Measurements from ENCODE around the gene NQO2.

Gene NQO2

GRCh38 chr6:2973676-2974075 lies 26.0 kb upstream of the NQO2 start:
- H3K4me3 ChIP-seq (ENCODE audit: control insufficient read depth, low read depth, low read length): no peak overlapping the region
- TF ChIP-seq CTCF (IDR thresholded peaks at IDR 0.05; ENCODE audit: control insufficient read depth, insufficient read depth, low read depth, low read length, missing control alignments): no peak
- no peak for DNase-seq (ENCODE audit: low read depth)

GRCh38 chr6:2976060-2976459 lies 23.6 kb upstream of the NQO2 start:
- no peak for TF ChIP-seq CTCF (IDR thresholded peaks at IDR 0.05; ENCODE audit: control insufficient read depth, insufficient read depth, low read depth, low read length, missing control alignments)
- H3K4me3 ChIP-seq (ENCODE audit: control insufficient read depth, low read depth, low read length): no peak overlapping the region
- no peak for DNase-seq (ENCODE audit: low read depth)

DNA sequence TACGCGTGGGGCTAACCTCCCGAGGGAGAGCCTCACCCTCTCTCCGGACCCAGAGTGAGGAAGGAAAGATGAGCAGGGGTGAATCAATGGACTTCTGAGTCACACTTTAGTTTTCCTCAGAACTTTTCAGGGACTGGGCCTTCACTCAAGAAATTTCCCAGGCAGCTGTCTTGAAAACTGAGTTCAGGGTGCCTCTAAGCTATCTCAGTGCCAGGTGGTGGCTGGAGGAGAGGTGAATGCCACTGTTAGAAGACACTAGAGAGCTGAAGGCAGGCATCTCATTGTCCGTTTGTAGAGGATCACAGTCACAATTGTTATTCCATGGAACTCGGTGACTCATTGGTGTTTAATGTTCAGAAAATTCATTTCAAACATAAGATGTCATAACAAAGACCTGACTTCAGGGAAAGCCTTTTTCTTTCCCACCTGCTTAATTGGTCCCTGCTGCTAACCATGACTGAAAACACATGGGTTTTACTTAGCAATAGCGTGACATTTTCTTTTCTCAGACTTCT lies 23.1 kb upstream of the NQO2 start:
- DNase-seq (ENCODE audit: low read depth): no peak
- H3K4me3 ChIP-seq (ENCODE audit: control insufficient read depth, low read depth, low read length): no peak overlapping the region
- TF ChIP-seq CTCF (IDR thresholded peaks at IDR 0.05; ENCODE audit: control insufficient read depth, insufficient read depth, low read depth, low read length, missing control alignments): no peak

GRCh38 chr6:2977290-2977689 lies 22.4 kb upstream of the NQO2 start:
- no peak overlapping the region for H3K4me3 ChIP-seq (ENCODE audit: control insufficient read depth, low read depth, low read length)
- no peak for DNase-seq (ENCODE audit: low read depth)
- no peak for TF ChIP-seq CTCF (IDR thresholded peaks at IDR 0.05; ENCODE audit: control insufficient read depth, insufficient read depth, low read depth, low read length, missing control alignments)

GRCh38 chr6:2977799-2978590 lies 21.7 kb upstream of the NQO2 start:
- no peak for DNase-seq (ENCODE audit: low read depth)
- no peak for TF ChIP-seq CTCF (IDR thresholded peaks at IDR 0.05; ENCODE audit: control insufficient read depth, insufficient read depth, low read depth, low read length, missing control alignments)
- no peak overlapping the region for H3K4me3 ChIP-seq (ENCODE audit: control insufficient read depth, low read depth, low read length)

DNA sequence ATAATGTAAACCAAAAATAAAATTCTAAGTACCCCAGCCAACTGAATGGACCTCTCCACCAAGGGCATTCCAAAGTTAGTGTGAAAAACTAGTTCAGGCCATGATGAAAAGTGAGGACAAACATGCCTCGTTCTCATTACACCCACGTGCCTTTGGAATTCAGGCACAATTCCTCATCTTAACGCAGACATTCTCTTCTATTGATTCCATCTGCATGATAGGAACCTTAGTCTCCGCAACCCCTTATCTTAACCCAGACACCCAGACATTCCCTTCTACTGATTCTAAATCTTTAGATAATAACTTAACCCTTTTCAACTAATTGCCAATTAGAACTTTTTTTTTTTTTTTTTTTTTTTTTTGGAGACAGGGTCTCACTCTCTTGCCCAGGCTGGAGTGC lies 20.8 kb upstream of the NQO2 start:
- no peak overlapping the region for H3K4me3 ChIP-seq (ENCODE audit: control insufficient read depth, low read depth, low read length)
- TF ChIP-seq CTCF (IDR thresholded peaks at IDR 0.05; ENCODE audit: control insufficient read depth, insufficient read depth, low read depth, low read length, missing control alignments): no peak
- no peak for DNase-seq (ENCODE audit: low read depth)
